Measurements from ENCODE around the gene OR56A1. TPM values are rescaled to one million over a fixed set of nuclear protein-coding genes. Genes with fewer than 3 reads are reported as not detected.
"Not testable (repeated sequence)": the region's sequence is repeated elsewhere in the genome, so short reads cannot be mapped to it uniquely, and the experiment has no call there.

The OR56A1 gene, protein sequence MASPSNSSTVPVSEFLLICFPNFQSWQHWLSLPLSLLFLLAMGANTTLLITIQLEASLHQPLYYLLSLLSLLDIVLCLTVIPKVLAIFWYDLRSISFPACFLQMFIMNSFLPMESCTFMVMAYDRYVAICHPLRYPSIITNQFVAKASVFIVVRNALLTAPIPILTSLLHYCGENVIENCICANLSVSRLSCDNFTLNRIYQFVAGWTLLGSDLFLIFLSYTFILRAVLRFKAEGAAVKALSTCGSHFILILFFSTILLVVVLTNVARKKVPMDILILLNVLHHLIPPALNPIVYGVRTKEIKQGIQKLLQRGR
- total RNA-seq (2012; rRNA removed) = not detected in 2 replicates

DNA sequence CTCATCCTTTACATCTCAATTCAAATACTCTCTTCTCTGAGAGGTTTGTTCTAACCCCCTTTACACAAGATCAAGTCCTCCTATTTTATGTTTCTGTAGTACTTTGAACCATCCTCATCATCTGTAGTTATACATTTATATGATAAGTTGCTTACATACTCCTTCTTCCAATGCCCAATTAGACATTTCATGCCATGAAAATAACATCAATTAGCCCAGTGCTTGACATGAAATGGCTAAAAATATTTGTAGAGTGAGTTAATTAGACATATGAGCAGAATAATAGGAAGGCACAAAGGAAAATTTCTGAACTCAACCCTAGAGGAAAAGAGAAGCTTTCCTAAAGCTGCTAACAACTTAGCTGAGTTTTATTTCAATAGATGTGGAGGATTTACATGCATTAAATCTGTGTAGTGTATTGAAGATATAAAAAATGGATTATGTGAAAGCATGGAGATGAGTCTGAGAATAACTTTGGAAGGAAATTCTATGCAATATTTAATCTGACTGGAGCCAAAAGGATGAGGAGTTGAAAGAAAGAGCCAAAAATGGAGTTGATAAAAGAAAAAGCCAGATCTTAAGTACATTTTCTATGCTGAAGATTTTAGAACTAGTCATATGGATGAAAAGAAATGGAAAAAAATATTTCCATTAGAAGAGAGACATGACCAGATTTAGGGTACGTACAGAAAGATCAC lies at the start of gene OR56A1:
OR56A1 (minus strand) TSS at position 51 of the 698 bp plus-strand sequence. CDS start 3,066 bp downstream, outside the sequence.
- H3K27me3 ChIP-seq (ENCODE audit: control insufficient read depth, insufficient read depth, low read length) = peaks cover 8% of the 10 kb centered on the region
- no peak within 1 kb of the TSS for H3K4me2 ChIP-seq (ENCODE audit: low read length)
- H3K4me1 ChIP-seq (ENCODE audit: control insufficient read depth, insufficient read depth, low read length) = no peaks in the 10 kb centered on the region
- H3K4me3 ChIP-seq (ENCODE audit: low read length) = no peak within 1 kb of the TSS
- H3K36me3 ChIP-seq (ENCODE audit: insufficient read depth, low read length) = no peaks in the 10 kb centered on the region
- H3K9me3 ChIP-seq (replicated peaks; ENCODE audit: low read length) = no peaks in the 10 kb centered on the region
- no peak within 1 kb of the TSS for H3K9ac ChIP-seq (ENCODE audit: low read depth, low read length)

DNA sequence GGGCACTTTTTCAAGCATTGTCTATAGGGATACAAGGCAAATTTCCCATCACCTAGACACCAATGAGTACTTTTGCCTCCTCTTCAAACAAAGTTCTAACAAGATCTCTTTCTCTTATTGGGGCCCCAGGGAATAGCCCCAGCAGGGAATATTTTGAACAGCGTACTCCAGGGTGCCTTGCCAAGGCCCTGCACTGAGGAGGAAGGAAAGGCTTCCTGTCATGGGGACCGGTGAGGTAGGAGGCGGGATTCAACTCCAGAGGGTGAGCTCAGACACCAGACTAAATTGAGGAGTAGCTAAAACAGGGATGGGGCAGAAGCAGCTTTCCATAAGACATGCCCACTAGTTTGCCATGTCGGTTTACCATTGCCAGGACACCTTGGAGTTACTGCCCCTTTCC lies 48.9 kb upstream of the OR56A1 start:
- Histone ChIP-seq H3K36me3 (ENCODE audit: insufficient read depth, low read length) (no peaks in the 10 kb centered on the region), H3K9ac (ENCODE audit: low read depth, low read length) (no peak overlapping the region), H3K4me3 (ENCODE audit: low read length) (no peak overlapping the region), H3K4me1 (ENCODE audit: control insufficient read depth, insufficient read depth, low read length) (no peaks in the 10 kb centered on the region), H3K4me2 (ENCODE audit: low read length) (no peak overlapping the region), H3K9me3 (replicated peaks; ENCODE audit: low read length) (no peaks in the 10 kb centered on the region), H3K27me3 (ENCODE audit: control insufficient read depth, insufficient read depth, low read length) (no peaks in the 10 kb centered on the region)

DNA sequence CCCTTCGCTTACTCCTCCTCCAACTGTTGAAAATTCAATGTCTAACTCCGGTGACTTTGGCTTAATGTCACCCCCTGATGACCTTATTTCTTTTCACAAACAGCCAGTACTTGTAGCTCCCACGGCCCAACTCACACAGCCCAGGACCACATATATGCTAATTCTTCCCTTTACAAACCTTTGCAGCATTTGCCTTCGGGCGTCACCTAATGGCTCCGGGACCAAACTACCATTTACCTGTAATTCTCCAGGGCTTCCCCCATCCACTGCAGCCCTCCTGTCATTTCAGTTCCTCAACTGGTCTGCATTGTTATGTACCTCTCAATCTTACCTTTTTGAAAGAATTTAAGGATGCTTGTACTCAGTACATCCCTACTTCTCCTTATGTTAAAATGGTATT lies 47.2 kb upstream of the OR56A1 start:
- Histone ChIP-seq H3K4me3 (ENCODE audit: low read length) (no peak overlapping the region), H3K9me3 (replicated peaks; ENCODE audit: low read length) (no peaks in the 10 kb centered on the region), H3K27me3 (ENCODE audit: control insufficient read depth, insufficient read depth, low read length) (no peaks in the 10 kb centered on the region), H3K9ac (ENCODE audit: low read depth, low read length) (no peak overlapping the region), H3K36me3 (ENCODE audit: insufficient read depth, low read length) (no peaks in the 10 kb centered on the region), H3K4me1 (ENCODE audit: control insufficient read depth, insufficient read depth, low read length) (no peaks in the 10 kb centered on the region), H3K4me2 (ENCODE audit: low read length) (no peak overlapping the region)

DNA sequence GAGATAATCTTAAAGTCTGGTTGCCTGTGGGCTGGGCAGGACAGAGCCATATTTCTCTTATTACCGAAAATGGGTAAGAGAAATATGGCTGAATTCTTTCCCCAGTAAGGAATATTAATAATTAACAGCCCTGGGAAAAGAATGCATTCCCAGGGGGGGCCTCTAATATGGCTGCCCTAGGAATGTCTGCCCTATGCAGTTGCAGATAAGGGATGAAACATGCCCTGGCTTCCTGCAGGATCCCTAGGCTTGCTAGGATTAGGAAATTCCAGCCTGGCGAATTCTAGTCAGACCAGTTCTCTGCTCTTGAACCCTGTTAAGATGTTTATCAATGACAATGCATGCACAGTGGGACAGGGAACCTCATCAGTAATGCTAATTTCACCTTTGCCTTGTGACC lies 45.9 kb upstream of the OR56A1 start:
- H3K9ac ChIP-seq (ENCODE audit: low read depth, low read length); H3K27me3 ChIP-seq (ENCODE audit: control insufficient read depth, insufficient read depth, low read length); H3K36me3 ChIP-seq (ENCODE audit: insufficient read depth, low read length); H3K4me1 ChIP-seq (ENCODE audit: control insufficient read depth, insufficient read depth, low read length); H3K4me3 ChIP-seq (ENCODE audit: low read length); H3K4me2 ChIP-seq (ENCODE audit: low read length); H3K9me3 ChIP-seq (replicated peaks; ENCODE audit: low read length): not testable (repeated sequence)

DNA sequence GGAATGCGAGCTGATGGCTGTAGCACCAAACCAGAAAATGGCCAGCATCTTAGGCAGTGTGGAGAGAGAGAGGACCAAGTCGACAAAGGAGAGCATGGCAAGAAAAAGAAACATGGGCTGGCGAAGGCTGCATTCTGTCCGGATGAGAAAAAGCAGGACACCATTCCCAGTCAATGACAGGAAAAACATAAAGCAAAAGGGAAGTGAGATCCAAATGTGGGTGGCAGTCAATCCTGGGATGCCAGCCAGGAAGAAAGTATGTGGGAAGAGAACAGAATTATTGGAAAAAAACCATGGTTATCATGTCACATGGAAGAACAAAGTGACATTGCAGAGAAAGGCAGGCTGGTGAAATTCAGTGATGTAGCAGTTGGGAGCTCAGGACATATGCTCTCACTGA lies 36.9 kb upstream of the OR56A1 start:
- no peak overlapping the region for H3K4me3 ChIP-seq (ENCODE audit: low read length)
- no peak overlapping the region for H3K9ac ChIP-seq (ENCODE audit: low read depth, low read length)
- H3K4me1 ChIP-seq (ENCODE audit: control insufficient read depth, insufficient read depth, low read length) = no peaks in the 10 kb centered on the region
- H3K27me3 ChIP-seq (ENCODE audit: control insufficient read depth, insufficient read depth, low read length) = no peaks in the 10 kb centered on the region
- H3K9me3 ChIP-seq (replicated peaks; ENCODE audit: low read length) = no peaks in the 10 kb centered on the region
- H3K36me3 ChIP-seq (ENCODE audit: insufficient read depth, low read length) = no peaks in the 10 kb centered on the region
- H3K4me2 ChIP-seq (ENCODE audit: low read length) = no peak overlapping the region

DNA sequence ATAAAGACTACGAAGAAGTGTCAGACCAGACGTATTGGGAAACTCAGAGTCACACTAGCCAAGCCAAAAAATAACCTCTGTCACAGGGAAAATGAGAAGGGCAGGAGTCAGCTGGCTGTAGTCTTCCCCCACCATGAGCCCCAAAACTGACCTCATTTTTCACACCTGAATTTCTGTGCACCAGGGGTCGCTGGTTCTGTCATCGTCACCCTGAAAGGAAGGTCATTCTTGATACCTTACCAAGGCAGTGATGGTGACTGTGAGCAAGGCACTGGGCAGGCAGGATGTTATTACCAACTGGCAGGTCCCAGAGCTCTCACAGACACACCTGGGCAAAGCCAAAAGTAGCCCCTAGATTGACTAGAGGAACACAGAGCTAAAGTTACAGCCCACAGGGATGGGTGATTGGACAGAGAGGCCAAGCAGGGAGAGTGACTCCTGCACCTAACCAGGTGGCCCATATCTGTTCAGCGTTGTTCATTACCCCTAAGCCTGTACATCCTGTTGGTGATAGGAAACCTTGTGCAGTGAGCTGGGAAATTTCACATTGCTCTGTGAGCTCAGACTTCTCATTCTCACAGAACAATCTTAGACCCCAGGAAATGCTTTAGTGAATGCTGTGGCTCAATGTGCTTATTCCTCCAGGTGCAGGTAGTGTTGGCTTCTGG lies 32.3 kb upstream of the OR56A1 start:
- no peak overlapping the region for H3K4me3 ChIP-seq (ENCODE audit: low read length)
- no peaks in the 10 kb centered on the region for H3K27me3 ChIP-seq (ENCODE audit: control insufficient read depth, insufficient read depth, low read length)
- no peaks in the 10 kb centered on the region for H3K4me1 ChIP-seq (ENCODE audit: control insufficient read depth, insufficient read depth, low read length)
- H3K4me2 ChIP-seq (ENCODE audit: low read length) = no peak overlapping the region
- H3K9me3 ChIP-seq (replicated peaks; ENCODE audit: low read length) = no peaks in the 10 kb centered on the region
- no peaks in the 10 kb centered on the region for H3K36me3 ChIP-seq (ENCODE audit: insufficient read depth, low read length)
- no peak overlapping the region for H3K9ac ChIP-seq (ENCODE audit: low read depth, low read length)

DNA sequence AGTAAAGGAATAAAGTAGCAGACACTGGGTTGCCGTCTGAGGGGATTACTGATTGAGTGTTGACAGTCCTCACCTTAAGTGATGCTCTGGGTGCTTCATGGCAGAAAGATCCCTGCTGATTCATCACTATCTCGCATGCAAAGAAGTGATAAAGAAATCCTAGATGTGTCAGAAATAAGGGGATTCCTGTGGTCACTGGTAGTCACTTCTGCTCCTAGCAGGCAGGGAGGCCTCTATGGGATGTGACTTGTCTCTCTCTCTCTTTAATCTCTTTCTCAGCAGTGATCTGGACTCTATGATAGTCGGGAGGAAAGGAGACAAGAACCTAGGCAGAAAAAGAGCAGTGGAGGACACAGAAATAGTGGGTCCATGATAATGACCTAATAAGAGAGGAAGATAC lies 30.9 kb upstream of the OR56A1 start:
- Histone ChIP-seq H3K36me3 (ENCODE audit: insufficient read depth, low read length) (no peaks in the 10 kb centered on the region), H3K4me2 (ENCODE audit: low read length) (no peak overlapping the region), H3K27me3 (ENCODE audit: control insufficient read depth, insufficient read depth, low read length) (no peaks in the 10 kb centered on the region), H3K4me1 (ENCODE audit: control insufficient read depth, insufficient read depth, low read length) (no peaks in the 10 kb centered on the region), H3K9me3 (replicated peaks; ENCODE audit: low read length) (no peaks in the 10 kb centered on the region), H3K9ac (ENCODE audit: low read depth, low read length) (no peak overlapping the region), H3K4me3 (ENCODE audit: low read length) (no peak overlapping the region)

DNA sequence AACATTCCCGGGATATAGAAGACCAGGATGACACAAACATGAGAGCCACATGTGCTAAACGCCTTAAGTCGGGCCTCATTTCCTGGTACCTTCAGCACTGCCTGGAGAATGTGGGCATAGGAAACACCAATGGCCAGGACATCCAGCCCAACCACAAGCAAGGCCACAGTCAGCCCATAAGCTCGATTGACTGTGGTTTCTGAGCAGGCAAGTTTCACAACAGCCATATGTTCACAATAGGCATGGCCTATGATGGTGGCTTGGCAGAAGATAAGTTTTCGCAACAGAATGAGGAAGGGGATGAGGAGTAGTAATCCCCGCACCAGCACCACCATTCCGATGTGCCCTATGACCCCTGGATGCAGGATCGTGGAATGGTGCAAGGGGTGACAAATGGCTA lies 26.9 kb upstream of the OR56A1 start:
- Histone ChIP-seq H3K4me2 (ENCODE audit: low read length) (no peak overlapping the region), H3K9ac (ENCODE audit: low read depth, low read length) (no peak overlapping the region), H3K4me1 (ENCODE audit: control insufficient read depth, insufficient read depth, low read length) (no peaks in the 10 kb centered on the region), H3K27me3 (ENCODE audit: control insufficient read depth, insufficient read depth, low read length) (no peaks in the 10 kb centered on the region), H3K9me3 (replicated peaks; ENCODE audit: low read length) (no peaks in the 10 kb centered on the region), H3K36me3 (ENCODE audit: insufficient read depth, low read length) (no peaks in the 10 kb centered on the region), H3K4me3 (ENCODE audit: low read length) (no peak overlapping the region)

DNA sequence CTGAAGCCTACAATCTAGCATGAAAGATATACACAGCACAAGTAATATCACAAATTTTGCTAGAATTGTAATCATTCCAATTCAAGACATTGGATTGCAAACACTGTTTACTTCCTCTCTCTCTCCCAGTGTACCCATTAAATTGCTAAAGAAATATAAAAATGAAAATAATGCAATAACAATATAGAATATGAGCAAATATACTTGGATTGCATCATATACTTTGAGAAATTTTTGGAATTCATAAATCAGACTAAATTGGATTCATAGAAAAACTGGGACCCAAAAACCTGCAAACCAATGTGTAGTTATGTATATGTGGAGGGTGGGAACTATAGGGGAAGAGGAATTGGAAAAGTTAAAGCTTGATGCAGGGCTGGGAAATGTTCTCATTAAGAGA lies 25.0 kb upstream of the OR56A1 start:
- Histone ChIP-seq H3K4me2 (ENCODE audit: low read length) (no peak overlapping the region), H3K36me3 (ENCODE audit: insufficient read depth, low read length) (no peaks in the 10 kb centered on the region), H3K9me3 (replicated peaks; ENCODE audit: low read length) (no peaks in the 10 kb centered on the region), H3K4me3 (ENCODE audit: low read length) (no peak overlapping the region), H3K27me3 (ENCODE audit: control insufficient read depth, insufficient read depth, low read length) (no peaks in the 10 kb centered on the region), H3K4me1 (ENCODE audit: control insufficient read depth, insufficient read depth, low read length) (no peaks in the 10 kb centered on the region), H3K9ac (ENCODE audit: low read depth, low read length) (no peak overlapping the region)

DNA sequence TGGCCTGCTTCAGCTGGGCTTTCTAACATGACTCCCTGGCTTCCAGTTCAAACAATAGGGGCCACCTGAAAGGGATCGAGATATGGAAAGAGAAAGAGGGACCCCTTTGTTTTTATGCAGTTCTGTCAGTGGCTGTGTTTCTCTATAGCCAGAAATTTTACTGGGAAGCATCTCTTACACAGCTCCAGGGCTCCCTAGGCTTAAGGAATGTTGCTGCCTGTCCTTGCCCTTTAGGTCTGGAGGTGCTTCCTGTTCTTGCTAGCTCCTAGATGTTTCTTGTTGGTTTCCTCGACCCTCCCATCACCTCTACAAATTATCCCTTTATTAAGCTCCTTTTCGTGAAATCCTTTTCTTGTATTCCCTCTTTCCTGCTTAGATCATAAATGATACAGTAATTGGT lies 21.8 kb upstream of the OR56A1 start:
- Histone ChIP-seq H3K4me3 (ENCODE audit: low read length) (no peak overlapping the region), H3K36me3 (ENCODE audit: insufficient read depth, low read length) (no peaks in the 10 kb centered on the region), H3K9ac (ENCODE audit: low read depth, low read length) (no peak overlapping the region), H3K9me3 (replicated peaks; ENCODE audit: low read length) (no peaks in the 10 kb centered on the region), H3K4me1 (ENCODE audit: control insufficient read depth, insufficient read depth, low read length) (no peaks in the 10 kb centered on the region), H3K4me2 (ENCODE audit: low read length) (no peak overlapping the region), H3K27me3 (ENCODE audit: control insufficient read depth, insufficient read depth, low read length) (no peaks in the 10 kb centered on the region)

DNA sequence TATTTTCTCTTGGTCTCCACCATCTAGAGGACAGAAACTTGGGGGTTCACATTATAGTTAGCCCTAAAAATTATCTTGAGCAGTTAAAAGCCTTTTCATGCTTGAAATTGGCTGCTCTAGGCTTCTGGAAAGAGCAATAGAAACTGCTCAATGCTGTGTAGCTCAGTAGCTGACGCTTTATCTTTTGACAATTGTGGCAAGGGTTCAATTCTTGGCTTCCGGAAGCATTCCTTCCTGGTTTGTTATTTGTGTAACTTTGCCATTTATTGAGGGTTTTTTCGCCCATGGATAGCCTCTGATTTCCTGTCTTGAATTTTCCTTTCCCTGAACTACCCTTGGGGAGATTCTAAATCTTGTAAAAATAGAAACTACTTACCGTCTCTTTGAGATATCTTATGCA lies 10.3 kb upstream of the OR56A1 start:
- Histone ChIP-seq H3K4me3 (ENCODE audit: low read length) (no peak overlapping the region), H3K4me2 (ENCODE audit: low read length) (no peak overlapping the region), H3K27me3 (ENCODE audit: control insufficient read depth, insufficient read depth, low read length) (no peaks in the 10 kb centered on the region), H3K9me3 (replicated peaks; ENCODE audit: low read length) (no peaks in the 10 kb centered on the region), H3K9ac (ENCODE audit: low read depth, low read length) (no peak overlapping the region), H3K4me1 (ENCODE audit: control insufficient read depth, insufficient read depth, low read length) (no peaks in the 10 kb centered on the region), H3K36me3 (ENCODE audit: insufficient read depth, low read length) (no peaks in the 10 kb centered on the region)

Data from skeletal muscle satellite cell (primary cell).